ENCODE measurements around the gene TEAD4. TPM values are rescaled to one million over a fixed set of nuclear protein-coding genes. Genes with fewer than 3 reads are reported as not detected.

TEAD4 gene
- total and polyA plus RNA-seq, 9 donors = 35.5 to 103 (median 86.2) TPM

DNA sequence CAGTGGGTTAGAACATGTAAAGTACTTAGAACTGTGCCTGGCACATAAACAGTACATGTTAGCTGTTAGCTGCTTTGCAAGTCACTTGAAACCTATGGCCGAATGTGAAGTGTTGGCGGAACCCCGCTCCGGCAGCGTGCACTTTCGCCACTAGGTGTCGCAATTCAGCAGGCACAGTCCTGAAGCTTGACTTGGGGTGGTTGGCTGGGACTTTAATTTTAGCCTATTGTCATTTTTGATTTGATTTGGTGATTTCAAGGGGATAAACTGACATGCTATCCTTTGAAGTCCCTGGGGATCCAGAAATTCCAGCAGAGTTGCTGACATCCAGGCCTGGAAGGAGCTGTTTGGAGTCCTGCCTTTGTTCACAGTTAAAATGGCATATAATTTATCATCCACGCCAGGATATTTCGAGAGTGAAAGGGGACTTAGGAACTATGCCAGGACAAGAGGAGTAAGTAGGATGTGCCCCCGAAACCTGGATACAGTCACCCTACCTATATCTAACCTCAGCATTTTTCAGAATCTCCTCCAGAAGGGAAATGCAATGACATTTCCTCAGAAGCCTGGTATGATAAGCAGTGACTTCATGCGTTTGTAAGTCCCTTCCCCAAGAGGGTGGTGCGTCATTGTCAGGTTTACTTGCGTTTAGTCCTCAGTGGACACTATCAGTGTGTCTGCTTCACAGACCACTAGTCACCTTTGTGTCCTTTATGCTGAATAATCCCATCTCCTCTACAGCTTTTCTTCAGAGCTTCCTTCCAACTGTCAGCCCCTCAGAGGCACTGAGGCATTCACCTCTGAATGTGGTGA is 114.4 kb downstream of the TEAD4 start:
- 14% methylated on average over 10 of the region's 13 CpGs for WGBS (ENCODE audit: insufficient coverage)
- Histone ChIP-seq H3K4me3 (ENCODE audit: low read length) (no peak overlapping the region), H3K36me3 (ENCODE audit: control insufficient read depth, insufficient read depth, low read length) (no peaks in the 10 kb centered on the region), H3K27ac (ENCODE audit: low read length) (no peak overlapping the region), H3K27me3 (ENCODE audit: control insufficient read depth, insufficient read depth, low read length) (peaks cover 21% of the 10 kb centered on the region), H3K9me3 (replicated peaks; ENCODE audit: control insufficient read depth, low read depth, low read length) (no peaks in the 10 kb centered on the region), H3K4me1 (ENCODE audit: control insufficient read depth, insufficient read depth, low read length) (peaks cover 20% of the 10 kb centered on the region)
- peak; percentile 92 for DNase-seq

DNA sequence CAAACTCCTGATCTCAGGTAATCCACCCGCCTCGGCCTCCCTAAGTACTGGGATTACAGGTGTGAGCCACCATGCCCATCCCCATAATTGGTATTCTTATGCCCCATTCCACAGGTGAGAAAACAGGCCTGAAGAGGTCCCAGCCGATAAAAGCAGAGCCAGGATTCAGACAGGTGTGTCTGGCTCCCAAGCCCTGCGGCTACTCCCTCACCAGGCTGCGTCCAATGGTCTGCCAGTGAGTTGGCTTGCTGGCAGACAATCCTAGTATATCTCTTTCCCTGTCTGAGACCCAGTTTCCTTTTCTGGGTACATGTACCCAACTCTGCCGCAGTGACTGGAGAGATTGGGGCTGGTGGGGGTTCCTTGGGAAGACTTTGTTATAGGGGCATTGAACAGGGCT is 116.1 kb downstream of the TEAD4 start:
- WGBS (ENCODE audit: insufficient coverage) = 100% methylated on average over 6 of the region's 6 CpGs
- Histone ChIP-seq H3K27me3 (ENCODE audit: control insufficient read depth, insufficient read depth, low read length) (peaks cover 18% of the 10 kb centered on the region), H3K36me3 (ENCODE audit: control insufficient read depth, insufficient read depth, low read length) (no peaks in the 10 kb centered on the region), H3K4me1 (ENCODE audit: control insufficient read depth, insufficient read depth, low read length) (peaks cover 20% of the 10 kb centered on the region), H3K9me3 (replicated peaks; ENCODE audit: control insufficient read depth, low read depth, low read length) (no peaks in the 10 kb centered on the region), H3K27ac (ENCODE audit: low read length) (no peak overlapping the region), H3K4me3 (ENCODE audit: low read length) (no peak overlapping the region)
- no peak for DNase-seq

DNA sequence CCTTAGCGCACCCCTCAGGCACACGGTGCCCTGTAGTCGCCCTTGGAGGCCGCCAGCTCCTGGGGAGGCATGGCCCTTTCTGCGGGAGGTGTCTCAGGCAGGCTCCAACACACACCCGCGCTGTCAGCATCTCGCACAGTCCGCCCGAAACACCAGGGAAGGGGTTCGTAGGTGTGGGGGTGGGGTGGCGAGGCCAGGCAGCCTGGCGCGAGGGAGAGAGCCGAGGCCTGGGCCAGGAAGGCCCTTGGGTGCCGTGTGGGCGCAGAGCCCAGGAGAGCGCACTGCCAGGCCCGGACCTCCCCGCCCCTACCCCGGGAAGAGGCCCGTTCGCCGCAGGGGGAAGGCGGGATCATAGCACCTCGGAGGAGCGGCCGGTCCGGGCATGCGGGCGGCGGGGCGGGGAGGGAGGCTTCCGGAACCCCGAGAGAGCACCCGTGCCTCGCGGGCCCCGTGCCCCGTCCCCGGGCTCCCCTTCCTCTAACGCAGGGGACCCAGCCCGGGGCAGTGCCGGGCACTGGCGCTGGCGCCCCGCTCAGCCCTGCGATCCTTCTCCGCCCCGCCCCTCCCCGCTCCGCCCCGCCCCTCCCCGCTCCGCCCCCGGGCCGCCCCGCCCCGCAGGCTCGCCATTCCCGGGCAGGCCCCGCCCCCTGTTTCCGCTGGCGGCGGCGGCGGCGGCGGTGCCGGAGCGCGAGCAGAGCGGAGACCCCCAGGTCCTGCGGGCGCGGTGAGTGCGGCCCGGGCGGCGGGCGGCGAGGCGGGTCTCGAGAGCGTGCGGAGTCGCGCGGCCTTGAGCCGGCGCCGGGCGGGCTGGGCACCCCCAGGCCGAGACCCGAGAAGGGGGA is 117.8 kb downstream of the TEAD4 start, which contains the start of gene TSPAN9:
TSPAN9 (plus strand) TSS at position 650 of the 842 bp plus-strand sequence. CDS start 123,815 bp downstream, outside the sequence.
- H3K4me3 ChIP-seq (ENCODE audit: low read length) = peak within 1 kb of the TSS; percentile 68
- under 1% methylated on average over 77 of the region's 95 CpGs for WGBS (ENCODE audit: insufficient coverage)
- H3K36me3 ChIP-seq (ENCODE audit: control insufficient read depth, insufficient read depth, low read length) = no peaks in the 10 kb centered on the region
- H3K9me3 ChIP-seq (replicated peaks; ENCODE audit: control insufficient read depth, low read depth, low read length) = no peaks in the 10 kb centered on the region
- peaks cover 27% of the 10 kb centered on the region for H3K4me1 ChIP-seq (ENCODE audit: control insufficient read depth, insufficient read depth, low read length)
- peak; percentile 79 for DNase-seq
- peak within 1 kb of the TSS; percentile 70 for H3K27ac ChIP-seq (ENCODE audit: low read length)
- H3K27me3 ChIP-seq (ENCODE audit: control insufficient read depth, insufficient read depth, low read length) = peaks cover 18% of the 10 kb centered on the region

DNA sequence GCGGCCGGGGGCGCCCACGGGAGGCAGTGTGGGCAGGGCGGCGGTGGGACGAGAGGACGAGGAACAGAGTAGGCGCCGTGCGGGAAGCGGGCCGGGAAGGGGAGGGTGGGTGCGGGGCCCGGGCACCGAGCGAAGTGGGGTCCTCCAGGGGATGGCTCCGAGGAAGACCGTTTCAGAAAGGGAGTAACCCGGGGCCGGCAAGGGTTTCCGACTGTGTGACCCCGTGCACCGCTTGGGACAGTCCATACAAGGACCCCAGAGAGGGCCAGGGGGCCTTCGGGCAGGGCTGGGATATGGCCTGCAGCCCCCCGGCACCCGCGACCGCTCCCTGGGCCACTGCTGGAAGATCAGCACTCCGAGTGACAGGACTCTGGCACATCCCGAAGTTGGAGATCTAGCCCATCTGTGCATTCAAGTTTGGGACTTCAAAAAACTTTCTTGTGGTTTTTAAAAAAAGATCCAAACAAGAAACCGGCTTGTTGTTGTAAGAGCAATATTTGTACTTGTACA is 118.4 kb downstream of the TEAD4 start:
- under 1% methylated on average over 31 of the region's 32 CpGs for whole genome bisulfite sequencing (ENCODE audit: insufficient coverage)
- peak overlapping the region; percentile 70 for H3K27ac ChIP-seq (ENCODE audit: low read length)
- H3K27me3 ChIP-seq (ENCODE audit: control insufficient read depth, insufficient read depth, low read length) = peaks cover 18% of the 10 kb centered on the region
- no peaks in the 10 kb centered on the region for H3K9me3 ChIP-seq (replicated peaks; ENCODE audit: control insufficient read depth, low read depth, low read length)
- H3K4me3 ChIP-seq (ENCODE audit: low read length) = peak overlapping the region; percentile 68
- peaks cover 32% of the 10 kb centered on the region for H3K4me1 ChIP-seq (ENCODE audit: control insufficient read depth, insufficient read depth, low read length)
- H3K36me3 ChIP-seq (ENCODE audit: control insufficient read depth, insufficient read depth, low read length) = no peaks in the 10 kb centered on the region
- DNase-seq = no peak

DNA sequence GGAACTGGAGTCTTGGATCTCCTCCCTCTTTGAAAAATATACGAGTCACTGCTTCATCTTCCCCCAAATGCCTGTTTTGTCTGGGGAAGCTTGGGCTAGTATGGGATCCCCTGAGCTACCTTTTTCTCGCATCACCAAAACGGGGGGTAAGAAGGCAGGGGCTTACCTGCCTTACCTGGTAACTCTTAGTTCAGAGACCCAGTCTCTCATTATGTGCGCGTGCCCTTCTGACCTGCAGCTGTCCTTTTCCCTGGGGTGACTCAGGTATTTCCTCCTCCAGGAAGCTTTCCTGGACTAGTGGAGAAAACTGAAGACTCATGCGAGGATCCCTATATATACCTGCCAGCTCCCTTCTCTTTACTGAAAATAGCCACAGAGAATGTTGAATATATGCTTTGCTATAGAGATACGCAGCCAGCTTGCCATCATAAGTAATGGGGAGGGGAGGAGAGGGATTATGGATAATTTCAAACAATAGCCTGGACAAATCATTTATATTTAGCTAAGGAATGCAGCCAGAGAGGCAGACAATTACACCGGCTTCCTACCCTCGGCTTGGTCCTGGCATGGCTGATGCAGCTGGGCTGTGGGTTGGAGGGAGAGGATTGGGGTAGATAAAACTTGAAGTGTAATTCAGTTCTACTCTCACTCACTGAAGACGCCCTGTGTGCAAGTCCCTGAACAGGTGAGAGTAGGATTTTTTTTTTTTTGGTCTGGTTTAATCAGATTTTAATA is 119.1 kb downstream of the TEAD4 start:
- 29% methylated on average over 2 of the region's 10 CpGs for WGBS (ENCODE audit: insufficient coverage)
- Histone ChIP-seq H3K27me3 (ENCODE audit: control insufficient read depth, insufficient read depth, low read length) (peaks cover 18% of the 10 kb centered on the region), H3K36me3 (ENCODE audit: control insufficient read depth, insufficient read depth, low read length) (no peaks in the 10 kb centered on the region), H3K4me3 (ENCODE audit: low read length) (peak overlapping the region; percentile 68), H3K4me1 (ENCODE audit: control insufficient read depth, insufficient read depth, low read length) (peaks cover 36% of the 10 kb centered on the region), H3K9me3 (replicated peaks; ENCODE audit: control insufficient read depth, low read depth, low read length) (no peaks in the 10 kb centered on the region), H3K27ac (ENCODE audit: low read length) (no peak overlapping the region)
- DNase-seq = peak; percentile 50

DNA sequence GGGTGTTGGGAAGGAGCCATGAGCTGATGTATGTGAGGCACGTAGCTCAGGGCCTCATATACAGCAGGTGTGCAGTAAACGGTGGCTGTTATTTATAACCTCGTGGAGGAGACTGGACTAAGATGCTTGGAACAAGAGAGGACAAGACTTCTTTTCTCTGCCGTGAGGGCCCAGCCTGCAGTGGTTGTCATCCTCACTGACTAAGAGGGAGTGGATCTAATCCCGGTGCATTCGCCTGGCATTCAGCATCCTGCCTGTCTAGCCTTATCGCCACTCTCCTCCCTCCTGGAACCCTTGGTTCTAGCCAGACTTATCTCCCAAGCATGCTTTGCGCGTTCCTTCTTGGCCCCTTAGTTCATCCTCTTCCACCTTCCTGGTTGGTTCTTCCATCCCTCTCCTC is 121.9 kb downstream of the TEAD4 start:
- H3K4me1 ChIP-seq (ENCODE audit: control insufficient read depth, insufficient read depth, low read length) = peaks cover 55% of the 10 kb centered on the region
- WGBS (ENCODE audit: insufficient coverage) = 71% methylated on average over 8 of the region's 9 CpGs

DNA sequence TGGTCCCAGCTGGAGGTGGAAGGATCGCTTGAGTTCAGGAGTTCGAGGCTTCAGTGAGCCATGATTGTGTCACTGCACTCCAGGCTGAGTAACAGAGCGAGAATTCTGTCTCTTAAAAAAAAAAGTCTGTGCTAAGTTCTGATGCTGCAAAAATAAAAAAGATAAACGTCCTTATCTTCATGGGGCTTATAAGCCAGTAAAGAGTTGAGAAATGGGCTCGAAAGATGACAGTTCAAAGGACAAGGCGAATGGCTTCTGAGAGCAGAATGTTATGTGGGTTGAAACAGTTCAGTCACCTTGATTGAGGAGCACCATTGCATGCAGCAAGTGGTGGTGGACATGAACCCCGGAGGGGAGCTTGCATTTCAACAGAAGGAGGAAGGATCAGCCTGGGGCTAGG is 122.7 kb downstream of the TEAD4 start:
- H3K36me3 ChIP-seq (ENCODE audit: control insufficient read depth, insufficient read depth, low read length) = peaks cover 5% of the 10 kb centered on the region
- WGBS (ENCODE audit: insufficient coverage) = 84% methylated on average over 7 of the region's 7 CpGs
- no peak overlapping the region for H3K4me3 ChIP-seq (ENCODE audit: low read length)
- no peak overlapping the region for H3K27ac ChIP-seq (ENCODE audit: low read length)
- H3K9me3 ChIP-seq (replicated peaks; ENCODE audit: control insufficient read depth, low read depth, low read length) = no peaks in the 10 kb centered on the region
- no peak for DNase-seq
- peaks cover 55% of the 10 kb centered on the region for H3K4me1 ChIP-seq (ENCODE audit: control insufficient read depth, insufficient read depth, low read length)
- peaks cover 8% of the 10 kb centered on the region for H3K27me3 ChIP-seq (ENCODE audit: control insufficient read depth, insufficient read depth, low read length)

More for the DNA sequence above, 121.9 kb downstream of the TEAD4 start:
- Histone ChIP-seq H3K9me3 (replicated peaks; ENCODE audit: control insufficient read depth, low read depth, low read length) (no peaks in the 10 kb centered on the region), H3K36me3 (ENCODE audit: control insufficient read depth, insufficient read depth, low read length) (peaks cover 5% of the 10 kb centered on the region), H3K4me3 (ENCODE audit: low read length) (no peak overlapping the region), H3K27ac (ENCODE audit: low read length) (peak overlapping the region; percentile 42), H3K27me3 (ENCODE audit: control insufficient read depth, insufficient read depth, low read length) (peaks cover 9% of the 10 kb centered on the region)
- peak; percentile 33 for DNase-seq

DNA sequence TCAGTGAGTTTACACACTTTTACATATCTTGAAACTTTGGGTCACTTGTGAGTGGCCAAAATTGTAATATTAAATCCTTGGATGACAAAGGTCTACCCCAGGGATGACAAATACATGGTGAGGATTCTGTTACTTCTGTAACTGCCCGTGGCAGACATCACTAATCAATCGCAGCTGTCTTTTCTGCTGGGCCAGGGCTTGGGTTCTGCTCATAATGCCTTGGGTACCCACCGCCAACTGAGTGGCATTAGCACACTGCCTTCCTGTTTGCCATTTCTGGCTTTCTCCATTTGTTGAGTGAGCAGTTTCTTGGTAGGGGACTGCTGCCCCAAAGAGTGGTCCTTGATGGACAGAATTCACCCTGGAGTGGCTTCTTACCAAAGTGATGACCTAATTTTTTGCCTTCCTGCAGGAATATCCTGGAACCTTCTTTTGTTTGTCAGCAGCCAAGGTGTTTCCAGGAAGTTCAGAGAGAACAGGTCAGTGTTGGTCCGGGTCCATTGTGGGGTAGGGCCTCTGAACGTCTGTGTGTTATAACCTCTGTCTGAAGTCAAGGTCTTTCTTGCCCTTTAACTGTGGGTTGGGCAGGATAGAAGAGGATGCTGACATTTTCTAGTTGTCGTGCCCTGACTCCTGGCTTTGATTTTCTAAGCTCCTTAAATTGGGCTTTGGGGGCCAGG is 124.2 kb downstream of the TEAD4 start:
- H3K4me3 ChIP-seq (ENCODE audit: low read length) = no peak overlapping the region
- WGBS (ENCODE audit: insufficient coverage) = 52% methylated on average over 4 of the region's 6 CpGs
- DNase-seq = no peak
- peaks cover 2% of the 10 kb centered on the region for H3K27me3 ChIP-seq (ENCODE audit: control insufficient read depth, insufficient read depth, low read length)
- H3K27ac ChIP-seq (ENCODE audit: low read length) = peak overlapping the region; percentile 65
- peaks cover 59% of the 10 kb centered on the region for H3K4me1 ChIP-seq (ENCODE audit: control insufficient read depth, insufficient read depth, low read length)
- no peaks in the 10 kb centered on the region for H3K9me3 ChIP-seq (replicated peaks; ENCODE audit: control insufficient read depth, low read depth, low read length)
- peaks cover 5% of the 10 kb centered on the region for H3K36me3 ChIP-seq (ENCODE audit: control insufficient read depth, insufficient read depth, low read length)

DNA sequence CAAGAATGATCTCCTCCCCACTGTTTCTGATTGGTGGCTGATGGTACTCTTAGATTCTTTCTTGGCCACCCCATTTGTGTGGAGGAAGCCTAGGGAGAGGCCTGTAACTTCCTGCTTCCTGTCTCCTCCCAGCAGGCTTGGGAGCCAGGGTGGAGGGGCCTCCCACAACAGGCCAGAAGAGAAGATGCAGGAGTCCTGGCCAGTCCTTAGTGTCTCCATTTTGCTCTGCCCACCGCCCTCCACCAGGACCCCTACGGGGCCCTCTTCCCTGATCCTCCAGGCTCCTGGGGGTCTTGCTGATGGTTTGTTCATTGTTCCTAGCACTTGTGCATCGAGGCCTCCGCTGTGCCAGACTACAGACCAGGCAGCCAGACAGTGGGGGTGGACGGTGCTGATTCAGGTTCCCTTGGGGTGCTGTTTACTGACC is 124.7 kb downstream of the TEAD4 start:
- peaks cover 60% of the 10 kb centered on the region for H3K4me1 ChIP-seq (ENCODE audit: control insufficient read depth, insufficient read depth, low read length)
- H3K27ac ChIP-seq (ENCODE audit: low read length) = peak overlapping the region; percentile 65
- WGBS (ENCODE audit: insufficient coverage) = 47% methylated on average over 3 of the region's 5 CpGs
- no peaks in the 10 kb centered on the region for H3K9me3 ChIP-seq (replicated peaks; ENCODE audit: control insufficient read depth, low read depth, low read length)
- no peak overlapping the region for H3K4me3 ChIP-seq (ENCODE audit: low read length)
- peaks cover 2% of the 10 kb centered on the region for H3K27me3 ChIP-seq (ENCODE audit: control insufficient read depth, insufficient read depth, low read length)
- peak; percentile 63 for DNase-seq
- peaks cover 5% of the 10 kb centered on the region for H3K36me3 ChIP-seq (ENCODE audit: control insufficient read depth, insufficient read depth, low read length)

All from muscle of leg (tissue), 11 donors.